HG03060 (cell line): Measurements from ENCODE around the gene COQ8B.
"Not testable (repeated sequence)": the region's sequence is repeated elsewhere in the genome, so short reads cannot be mapped to it uniquely, and the experiment has no call there.

Experiments used
- ATAC-seq: cut with Tn5 transposase; IDR thresholded peaks from one replicate; pipeline ENCODE4 v1.9.1; 2021; ENCODE audit warnings: low read depth, moderate number of reproducible peaks; ENCODE audit not compliant: unreplicated experiment

COQ8B gene

GRCh38 chr19:40742886-40743285 lies 26.2 kb upstream of the COQ8B start:
- no peak for ATAC-seq

GRCh38 chr19:40742477-40742876 lies 25.8 kb upstream of the COQ8B start:
- no peak for ATAC-seq

- no peak for ATAC-seq
Measured at GRCh38 chr19:40741527-40742390, 25.1 kb upstream of the COQ8B start.

- no peak for ATAC-seq
Measured at GRCh38 chr19:40740747-40741146, 24.1 kb upstream of the COQ8B start.

GRCh38 chr19:40739871-40740703 lies 23.4 kb upstream of the COQ8B start:
- ATAC-seq = no peak

GRCh38 chr19:40739030-40739839 lies 22.5 kb upstream of the COQ8B start:
- ATAC-seq = no peak

- ATAC-seq = no peak
Measured at GRCh38 chr19:40737102-40737644, 20.5 kb upstream of the COQ8B start.

- ATAC-seq = no peak
Measured at GRCh38 chr19:40736661-40737060, 20.0 kb upstream of the COQ8B start.

- no peak for ATAC-seq
Measured at GRCh38 chr19:40735013-40735771, 18.5 kb upstream of the COQ8B start.

GRCh38 chr19:40733149-40733548 lies 16.5 kb upstream of the COQ8B start:
- no peak for ATAC-seq

GRCh38 chr19:40732304-40732703 lies 15.6 kb upstream of the COQ8B start:
- not testable (repeated sequence) for ATAC-seq

- ATAC-seq = not testable (repeated sequence)
Measured at GRCh38 chr19:40730065-40730464, 13.4 kb upstream of the COQ8B start.

GRCh38 chr19:40726279-40726678 lies 9.6 kb upstream of the COQ8B start:
- ATAC-seq = no peak

GRCh38 chr19:40724855-40725254 lies 8.2 kb upstream of the COQ8B start:
- no peak for ATAC-seq

- ATAC-seq = no peak
Measured at GRCh38 chr19:40724315-40724714, 7.6 kb upstream of the COQ8B start.

- no peak for ATAC-seq
Measured at GRCh38 chr19:40723661-40724254, 7.1 kb upstream of the COQ8B start.

GRCh38 chr19:40721936-40722661 lies 5.4 kb upstream of the COQ8B start:
- no peak for ATAC-seq

GRCh38 chr19:40721140-40721486 lies 4.4 kb upstream of the COQ8B start:
- ATAC-seq = no peak

- no peak for ATAC-seq
Measured at GRCh38 chr19:40719414-40719894, 2.8 kb upstream of the COQ8B start.
